ENCODE measurements around the gene PRKAB1. TPM values are rescaled to one million over a fixed set of nuclear protein-coding genes. Genes with fewer than 3 reads are reported as not detected.

Gene PRKAB1
- total and polyA plus RNA-seq, 9 of the 15 experiments (the other 6 are each of a cell fraction or from before 2014, with no cell fraction given), result 32.6 to 94.2 (median 63.8) TPM

- H3K36me3 ChIP-seq (ENCODE audit: control insufficient read depth, insufficient read depth, low read length), result peaks cover 43% of the 10 kb centered on the region
- intact Hi-C loops (cut with micrococcal nuclease) (no loop called here), in situ Hi-C loops (cut with MboI) (no loop called here)
- FAIRE-seq, result no peak
- H4K20me1 ChIP-seq (replicated peaks; ENCODE audit: control insufficient read depth, insufficient read depth, low read length), result no peaks in the 10 kb centered on the region
- 82% methylated on average over 6 of the region's 6 CpGs for WGBS (ENCODE audit: insufficient coverage, low coverage, missing lambda C conversion rate)
- H3K4me2 ChIP-seq (ENCODE audit: insufficient read depth, low read length), result no peak overlapping the region
- no peak overlapping the region for H3K27ac ChIP-seq (ENCODE audit: extremely low read depth, low read depth, low read length)
- ChIA-PET CTCF (ENCODE audit: low intra/inter-chr PET ratio) (no interaction called here), POLR2A (interaction anchor here (2.6 kb wide), 1 partner anchor 12 kb away, joined by 12 read pairs; no protein-coding TSS in a partner anchor)
- H3K9me3 ChIP-seq (replicated peaks; ENCODE audit: control insufficient read depth, insufficient read depth, low read depth, low read length), result no peaks in the 10 kb centered on the region
- no peaks in the 10 kb centered on the region for H3K9me1 ChIP-seq (ENCODE audit: control insufficient read depth, insufficient read depth, low read length)
- no peaks in the 10 kb centered on the region for H3K27me3 ChIP-seq (ENCODE audit: control insufficient read depth in 2 of 2, insufficient read depth in 2 of 2, low read length in 2 of 2)
- DNase-seq (ENCODE audit: extremely low read depth in 1 of 4, low spot score in 3 of 4), result no peak
- peaks cover 0 to 3% of the 10 kb centered on the region in 2 experiments; a peak in 1 of 5 replicates for H3K4me1 ChIP-seq (replicated peaks in 1 of 2; ENCODE audit: control insufficient read depth in 2 of 2, insufficient read depth in 2 of 2, low read length in 2 of 2)
- H3K79me2 ChIP-seq (ENCODE audit: control insufficient read depth, insufficient read depth, low read length), result no peaks in the 10 kb centered on the region
- H3K4me3 ChIP-seq, result no peak overlapping the region
- ATAC-seq, result no peak
- BruUV-seq (replicated peaks), result no TSS peak
- H2AFZ ChIP-seq (ENCODE audit: low read depth, low read length), result no peak overlapping the region
- no peak overlapping the region for H3K9ac ChIP-seq (ENCODE audit: insufficient read depth in 1 of 2, low read depth in 2 of 2, low read length in 2 of 2)
- no peak for TF ChIP-seq ZNF224 (CRISPR knock-in tag; IDR thresholded peaks at IDR 0.05)
- TF ChIP-seq POLR3G (IDR thresholded peaks at IDR 0.05; ENCODE audit: extremely low read depth, insufficient read length, insufficient replicate concordance), result no peak
- TF ChIP-seq ZC3H4 (CRISPR knock-in tag; IDR thresholded peaks at IDR 0.05; ENCODE audit: borderline replicate concordance), result no peak
- no peak for TF ChIP-seq CLOCK (CRISPR knock-in tag; IDR thresholded peaks at IDR 0.05; ENCODE audit: borderline replicate concordance)
- TF ChIP-seq ZFPM2 (CRISPR knock-in tag; IDR thresholded peaks at IDR 0.05), result no peak
- TF ChIP-seq NCOA2 (IDR thresholded peaks at IDR 0.05; ENCODE audit: partially characterized antibody in 2 of 2), result no peak
- TF ChIP-seq XRCC4 (IDR thresholded peaks at IDR 0.05; ENCODE audit: extremely low read depth, insufficient read depth, insufficient read length), result no peak
- TF ChIP-seq SNIP1 (IDR thresholded peaks at IDR 0.05; ENCODE audit: low read depth), result no peak
- no peak for TF ChIP-seq JUNB (CRISPR knock-in tag; conservative IDR thresholded peaks at IDR 0.05)
- TF ChIP-seq, protein P1, sequence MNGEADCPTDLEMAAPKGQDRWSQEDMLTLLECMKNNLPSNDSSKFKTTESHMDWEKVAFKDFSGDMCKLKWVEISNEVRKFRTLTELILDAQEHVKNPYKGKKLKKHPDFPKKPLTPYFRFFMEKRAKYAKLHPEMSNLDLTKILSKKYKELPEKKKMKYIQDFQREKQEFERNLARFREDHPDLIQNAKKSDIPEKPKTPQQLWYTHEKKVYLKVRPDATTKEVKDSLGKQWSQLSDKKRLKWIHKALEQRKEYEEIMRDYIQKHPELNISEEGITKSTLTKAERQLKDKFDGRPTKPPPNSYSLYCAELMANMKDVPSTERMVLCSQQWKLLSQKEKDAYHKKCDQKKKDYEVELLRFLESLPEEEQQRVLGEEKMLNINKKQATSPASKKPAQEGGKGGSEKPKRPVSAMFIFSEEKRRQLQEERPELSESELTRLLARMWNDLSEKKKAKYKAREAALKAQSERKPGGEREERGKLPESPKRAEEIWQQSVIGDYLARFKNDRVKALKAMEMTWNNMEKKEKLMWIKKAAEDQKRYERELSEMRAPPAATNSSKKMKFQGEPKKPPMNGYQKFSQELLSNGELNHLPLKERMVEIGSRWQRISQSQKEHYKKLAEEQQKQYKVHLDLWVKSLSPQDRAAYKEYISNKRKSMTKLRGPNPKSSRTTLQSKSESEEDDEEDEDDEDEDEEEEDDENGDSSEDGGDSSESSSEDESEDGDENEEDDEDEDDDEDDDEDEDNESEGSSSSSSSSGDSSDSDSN (IDR thresholded peaks at IDR 0.05; ENCODE audit: borderline replicate concordance in 1 of 2, low read depth in 2 of 2, low read length in 2 of 2), result no peak
- no peak for TF ChIP-seq CBX5 (IDR thresholded peaks at IDR 0.05; ENCODE audit: borderline replicate concordance, low read depth)
- no peak for TF ChIP-seq SRSF1 (IDR thresholded peaks at IDR 0.05; ENCODE audit: low read depth, low read length)
- no peak for TF ChIP-seq MLX (CRISPR knock-in tag; conservative IDR thresholded peaks at IDR 0.05)
- no peak for TF ChIP-seq VEZF1 (CRISPR knock-in tag; IDR thresholded peaks at IDR 0.05)
- no peak for TF ChIP-seq MEF2D (tag; conservative IDR thresholded peaks at IDR 0.05; ENCODE audit: low read depth)
- TF ChIP-seq PCBP1 (IDR thresholded peaks at IDR 0.05; ENCODE audit: low read depth, low read length, poor library complexity, severe bottlenecking), result no peak
These were observed 26.2 kb downstream of the PRKAB1 start for GRCh38 chr12:119694111-119694510.

All from K562 (cell line).